CD4-positive, alpha-beta T cell treated with Interleukin-12 subunit alpha and Interleukin-12 subunit beta, for 1 hour (primary cell): ENCODE results near the gene TSPAN31.
A peak's percentile ranks its signal among the peaks of the same experiment; 100 is the strongest.

Experiments
- DNase-seq: peaks from one replicate; pipeline ENCODE4 v3.0.0-alpha.2; 2020

TSPAN31 gene

DNA sequence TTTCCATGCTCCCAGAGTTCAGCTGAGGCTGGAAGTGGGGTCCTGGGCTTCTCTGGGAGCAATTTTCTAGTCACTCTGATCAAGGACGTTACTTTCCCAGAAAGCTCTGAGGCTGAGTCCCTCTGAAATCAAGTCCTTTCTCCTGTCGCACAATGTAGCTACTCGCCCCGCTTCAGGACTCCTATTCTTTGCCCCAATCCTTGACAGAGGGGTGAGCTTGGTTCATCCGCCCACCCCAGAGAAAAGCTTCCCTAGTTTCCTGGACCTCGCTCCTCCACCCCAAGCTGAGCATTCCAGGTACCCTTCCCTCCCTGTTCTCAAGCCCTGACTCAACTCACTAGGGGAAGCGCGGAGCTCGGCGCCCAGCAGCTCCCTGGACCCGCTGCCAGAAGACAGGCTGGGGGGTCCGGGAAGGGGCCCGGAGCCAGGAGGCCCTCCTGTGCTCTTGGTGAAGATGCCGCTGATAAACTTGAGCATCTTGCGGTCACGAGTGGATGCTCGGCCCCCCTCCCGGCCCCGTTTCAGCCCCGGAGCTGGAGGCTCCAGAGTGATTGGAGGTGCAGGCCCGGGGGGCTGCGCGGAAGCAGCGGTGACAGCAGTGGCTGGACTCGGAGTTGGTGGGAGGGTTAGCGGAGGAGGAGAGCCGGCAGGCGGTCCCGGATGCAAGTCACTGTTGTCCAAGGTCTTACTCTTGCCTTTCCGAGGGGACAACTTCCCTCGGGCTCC lies 7.9 kb upstream of the TSPAN31 start:
- DNase-seq: no peak

DNA sequence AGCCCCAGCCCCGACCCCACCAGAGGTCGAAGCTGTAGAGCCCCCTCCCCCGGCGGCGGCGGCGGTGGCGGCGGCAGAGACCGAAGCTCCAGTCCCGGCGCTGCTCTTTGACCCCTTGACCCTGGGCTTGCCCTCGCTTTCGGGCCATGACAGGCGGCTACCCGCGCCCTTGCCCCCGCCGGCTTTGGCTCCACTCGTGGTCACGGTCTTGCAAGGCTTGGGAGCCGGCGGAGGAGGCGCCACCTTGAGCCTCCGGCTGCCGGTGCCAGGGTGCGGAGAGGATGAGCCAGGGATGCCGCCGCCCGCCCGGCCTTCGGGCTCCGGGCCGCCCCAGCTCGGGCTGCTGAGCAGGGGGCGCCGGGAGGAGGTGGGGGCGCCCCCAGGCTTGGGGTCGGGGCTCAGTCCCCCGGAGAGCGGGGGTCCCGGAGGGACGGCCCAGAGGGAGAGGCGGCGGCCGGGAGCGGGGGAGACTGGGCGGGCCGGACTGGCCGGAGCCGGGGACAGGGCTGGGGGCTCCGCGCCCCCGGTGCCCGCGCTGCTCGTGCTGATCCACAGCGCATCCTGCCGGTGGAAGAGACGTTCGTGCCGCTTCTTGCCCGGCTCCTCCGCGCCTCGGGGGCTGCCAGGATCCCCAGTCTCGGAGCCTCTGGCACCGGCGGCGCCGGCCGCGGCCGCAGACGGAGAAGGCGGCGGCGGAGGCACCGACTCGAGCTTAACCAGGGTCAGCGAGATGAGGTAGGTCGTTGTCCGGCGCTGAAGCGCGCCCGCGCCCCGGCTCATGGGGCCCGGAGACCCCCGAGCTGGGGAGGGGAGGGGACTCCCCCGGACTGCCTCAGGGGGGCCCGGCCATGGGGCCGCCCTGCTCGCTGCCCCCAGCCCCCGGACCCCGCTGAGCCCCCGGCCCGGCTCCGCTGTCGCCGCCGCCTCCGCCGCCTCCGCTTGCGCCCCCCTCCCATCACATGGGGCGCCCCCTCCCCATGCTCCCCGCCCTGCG lies 7.1 kb upstream of the TSPAN31 start:
- no peak for DNase-seq

DNA sequence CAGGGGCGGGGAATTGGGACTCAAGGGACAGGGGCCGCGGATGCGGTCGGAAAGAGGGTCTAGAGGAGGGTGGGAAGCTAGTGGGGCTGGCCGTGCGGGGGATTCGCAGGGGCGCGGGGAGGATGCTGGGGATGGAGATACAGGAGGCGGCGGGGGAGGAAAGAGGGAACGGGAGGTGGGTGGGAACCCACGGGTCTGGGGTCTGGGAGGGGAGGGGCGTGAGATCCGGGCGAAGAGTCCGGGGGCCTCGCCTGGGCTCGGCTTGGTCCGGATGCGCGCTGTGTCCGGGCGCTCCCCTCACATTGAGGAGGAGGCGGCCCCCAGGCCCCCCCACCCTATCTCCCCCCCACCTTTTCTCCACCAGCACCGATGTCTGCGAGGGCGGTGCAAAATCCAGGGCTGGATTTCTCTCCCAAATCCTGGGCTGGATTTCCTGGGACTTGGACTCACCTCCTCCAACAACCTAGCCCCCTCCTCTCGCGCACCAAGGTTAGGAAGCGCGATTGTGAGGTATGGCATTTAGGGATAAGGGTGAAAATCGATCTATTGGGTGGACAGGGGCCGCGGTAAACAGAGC lies 6.1 kb upstream of the TSPAN31 start, which contains the start of gene AGAP2:
TSS of gene AGAP2 (minus strand) at position 82 of the 577 bp plus-strand sequence. CDS start 496 bp downstream, outside the sequence.
- DNase-seq: no peak

DNA sequence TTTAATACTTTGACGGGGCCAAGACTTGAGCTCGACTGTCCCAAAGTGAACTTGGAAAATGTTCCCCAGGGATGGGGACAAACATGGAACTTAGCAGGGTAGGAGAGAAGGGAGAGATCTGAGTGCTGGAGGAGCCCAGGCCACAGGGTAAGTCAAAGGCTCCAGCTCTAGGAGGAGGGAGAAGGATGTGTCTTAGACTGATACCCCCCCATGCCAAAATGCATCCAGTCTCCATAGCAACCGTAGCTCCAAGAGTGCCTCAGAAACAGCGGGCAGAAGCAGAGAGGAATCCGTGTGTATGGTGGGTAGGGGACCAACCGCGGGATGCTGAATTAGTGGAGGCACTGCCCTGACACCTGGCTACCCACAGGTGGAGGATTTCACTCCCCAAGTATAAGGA lies 5.5 kb upstream of the TSPAN31 start:
- no peak for DNase-seq

DNA sequence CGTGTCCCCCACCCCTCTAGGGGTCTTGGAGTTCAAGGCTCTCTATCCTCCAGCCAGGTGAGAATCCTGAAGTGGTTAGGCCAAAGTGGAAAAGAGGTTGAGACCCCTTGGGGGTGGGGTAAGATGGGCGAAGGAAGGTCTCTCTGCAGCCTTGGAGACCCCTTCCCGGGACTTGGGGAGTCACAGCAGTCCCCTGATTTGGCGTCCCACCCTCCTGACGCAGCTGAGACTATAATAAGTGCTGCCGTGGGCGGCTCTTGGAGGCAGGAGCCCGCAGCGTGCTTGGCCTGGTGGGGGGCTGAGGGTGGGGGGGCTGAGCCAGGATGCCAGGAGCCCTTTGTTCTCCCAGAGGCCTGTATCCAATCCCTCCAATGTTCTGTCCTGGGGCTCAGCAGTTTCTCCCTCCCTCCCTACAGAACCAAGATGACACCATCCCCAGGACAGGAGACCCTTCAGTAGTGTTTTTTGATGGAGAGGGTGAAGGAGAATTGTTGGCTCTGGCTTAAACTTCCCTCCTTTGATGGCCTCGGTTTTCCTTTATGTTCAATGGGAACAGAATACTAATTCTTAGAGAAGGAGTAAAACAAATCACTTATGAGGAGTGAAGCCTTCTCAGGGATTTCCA lies 4.8 kb upstream of the TSPAN31 start:
- DNase-seq: no peak

DNA sequence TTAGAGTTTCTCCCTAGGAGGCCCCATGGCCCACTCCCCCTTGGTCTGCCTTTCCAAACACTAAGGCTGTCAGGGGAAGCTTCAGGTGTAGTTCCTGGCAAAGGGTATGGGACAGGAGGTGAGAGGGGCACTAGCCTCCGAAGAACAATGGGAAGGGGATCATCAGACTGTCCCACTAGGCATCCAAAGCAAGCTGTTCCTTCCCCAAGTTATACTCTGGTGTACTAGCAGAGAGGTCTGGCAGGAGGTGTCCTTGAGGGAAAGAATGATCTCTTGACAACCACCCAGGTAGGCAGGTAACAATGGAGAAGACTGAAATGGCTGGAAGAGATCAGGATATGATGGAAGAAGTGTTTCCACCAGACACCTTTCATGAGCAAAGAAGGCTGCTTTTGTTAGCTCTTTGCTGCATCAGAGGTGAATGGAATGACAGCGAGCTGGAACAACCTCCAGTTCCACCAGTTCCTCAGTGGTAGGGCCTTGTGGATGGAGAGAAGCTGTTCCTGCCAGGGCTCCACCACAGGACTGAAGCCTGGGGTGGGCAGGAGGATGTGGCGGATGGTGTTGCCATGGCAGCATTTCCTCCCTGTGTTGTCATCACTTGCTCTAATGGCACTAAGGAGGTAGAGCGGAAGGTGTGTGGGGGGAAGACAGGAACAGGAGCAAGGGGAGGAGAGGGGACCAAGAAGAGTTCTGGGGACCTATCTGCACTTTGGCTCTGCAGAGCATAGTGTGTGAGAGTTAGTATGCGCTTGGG lies 4.0 kb upstream of the TSPAN31 start:
- DNase-seq: peak; percentile 89

DNA sequence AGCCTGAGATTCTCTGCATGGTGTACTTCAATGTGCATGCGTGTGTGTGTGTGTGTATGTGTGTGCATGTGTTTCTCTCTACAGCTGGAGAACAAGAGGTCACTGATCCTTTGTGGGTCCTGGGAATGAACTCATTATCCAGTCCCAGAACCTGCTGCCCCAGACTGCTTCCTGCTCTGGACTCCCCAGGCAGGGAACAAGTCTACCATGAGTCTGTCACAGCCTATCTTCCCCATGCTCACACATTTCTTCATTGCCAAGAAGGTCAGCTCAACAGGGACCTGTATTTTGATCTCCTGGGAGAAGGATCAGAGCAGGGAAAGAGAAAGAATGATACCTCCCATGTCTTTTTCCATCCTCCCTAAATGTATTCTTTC lies 3.4 kb upstream of the TSPAN31 start:
- DNase-seq: no peak

DNA sequence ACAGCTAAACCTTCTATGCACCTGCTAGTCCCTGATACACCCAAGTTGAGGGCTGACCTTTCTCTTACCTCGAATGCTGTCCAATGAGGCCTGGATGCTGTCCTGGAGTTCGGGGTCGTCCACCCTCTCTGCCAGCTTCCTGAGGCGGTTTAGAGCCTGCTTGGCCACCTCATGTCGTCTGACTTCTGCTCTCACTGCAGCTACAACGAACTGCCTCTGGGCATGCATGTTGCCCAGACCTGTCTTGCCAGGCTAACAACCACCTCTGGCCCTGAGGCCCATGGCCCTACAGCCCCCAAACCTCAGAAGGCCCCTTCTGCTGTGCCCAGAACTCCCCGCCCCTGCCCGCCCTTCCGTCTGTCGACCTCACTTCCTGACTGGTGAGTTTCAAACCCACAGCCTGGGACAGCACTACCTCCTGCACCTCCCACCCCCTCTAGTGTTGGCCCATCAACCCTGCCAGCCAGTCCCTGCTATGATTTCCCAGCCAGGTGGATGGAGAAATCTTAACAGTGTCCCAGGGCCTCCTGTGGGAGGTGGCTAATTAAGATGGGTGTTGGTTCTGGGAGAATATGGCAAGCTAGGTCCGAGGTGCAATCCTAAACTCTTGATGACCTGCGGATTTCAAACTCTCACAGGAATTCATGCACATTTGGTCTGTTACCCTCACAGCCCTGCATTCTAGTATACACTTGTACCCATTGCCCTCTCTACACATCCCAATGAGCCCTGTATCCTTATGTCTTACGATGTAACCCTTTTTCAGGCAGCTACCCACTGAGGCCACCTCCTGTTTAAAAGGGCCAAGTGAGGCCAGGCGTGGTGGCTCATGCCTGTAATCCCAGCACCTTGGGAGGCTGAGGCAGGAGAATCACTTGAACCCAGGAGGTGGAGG lies 2.7 kb upstream of the TSPAN31 start:
- peak; percentile 88 for DNase-seq

DNA sequence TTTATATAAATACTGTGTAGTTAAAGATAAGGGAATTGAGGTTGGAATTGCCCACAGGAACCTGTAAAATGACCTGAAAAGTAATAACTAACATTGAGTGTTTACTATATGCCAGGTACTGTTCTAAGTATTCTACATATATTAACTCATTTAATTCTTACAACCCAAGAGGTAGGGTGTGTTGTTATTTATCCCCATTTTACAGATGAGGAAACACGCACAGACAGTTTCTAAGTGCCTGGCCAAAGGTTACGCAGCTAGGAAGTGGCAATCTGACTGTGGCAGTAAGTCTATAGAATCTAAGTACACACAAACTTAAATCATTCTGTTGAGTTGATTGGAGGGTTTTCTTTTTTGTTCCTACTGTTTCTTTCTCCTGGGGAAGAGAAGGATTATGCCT lies 1.1 kb upstream of the TSPAN31 start:
- DNase-seq: no peak

DNA sequence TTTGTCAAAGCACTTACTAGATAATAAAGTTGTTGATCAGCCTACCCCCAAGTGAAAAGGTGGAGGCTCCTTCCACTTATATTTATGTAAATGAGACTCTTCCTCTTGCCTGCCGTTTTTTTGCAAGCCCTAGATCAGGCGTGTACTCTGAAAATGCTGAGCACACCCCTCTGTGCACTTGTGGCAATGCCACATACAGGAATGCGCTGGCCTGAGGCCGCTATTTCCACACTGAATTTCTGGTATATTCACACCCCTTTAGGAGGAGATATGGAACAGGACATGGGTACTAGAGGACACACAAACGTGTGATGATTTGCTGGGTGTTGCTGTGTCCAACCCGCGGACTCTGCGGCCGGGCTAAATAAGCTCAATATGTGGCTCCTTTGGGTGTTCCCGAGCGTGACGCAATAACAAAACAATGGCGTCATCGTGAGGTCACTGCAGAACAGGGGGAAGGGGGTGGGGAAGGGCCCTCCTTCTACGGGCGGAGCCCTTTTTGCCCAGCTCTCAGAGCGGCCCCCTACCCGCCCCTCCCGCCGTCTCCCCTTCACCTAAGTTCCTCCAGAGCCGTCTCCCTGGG lies 554 bp upstream of the TSPAN31 start:
- peak; percentile 85 for DNase-seq

DNA sequence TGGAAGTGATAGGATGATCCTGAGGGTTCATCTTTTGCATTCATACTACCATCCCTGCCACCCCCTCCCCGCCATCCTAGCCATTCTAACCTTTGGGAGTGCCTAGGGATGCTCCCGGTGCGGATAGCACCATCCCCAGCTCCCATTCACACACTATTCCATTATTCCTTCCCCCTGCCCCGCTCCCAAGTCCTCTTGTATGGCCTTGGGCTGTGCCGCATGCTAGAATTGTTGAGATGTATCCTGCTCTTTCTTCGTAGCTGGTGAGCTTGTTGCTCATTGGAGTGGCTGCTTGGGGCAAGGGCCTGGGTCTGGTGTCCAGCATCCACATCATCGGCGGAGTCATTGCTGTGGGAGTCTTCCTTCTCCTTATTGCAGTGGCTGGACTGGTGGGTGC lies 644 bp downstream of the TSPAN31 start:
- no peak for DNase-seq

DNA sequence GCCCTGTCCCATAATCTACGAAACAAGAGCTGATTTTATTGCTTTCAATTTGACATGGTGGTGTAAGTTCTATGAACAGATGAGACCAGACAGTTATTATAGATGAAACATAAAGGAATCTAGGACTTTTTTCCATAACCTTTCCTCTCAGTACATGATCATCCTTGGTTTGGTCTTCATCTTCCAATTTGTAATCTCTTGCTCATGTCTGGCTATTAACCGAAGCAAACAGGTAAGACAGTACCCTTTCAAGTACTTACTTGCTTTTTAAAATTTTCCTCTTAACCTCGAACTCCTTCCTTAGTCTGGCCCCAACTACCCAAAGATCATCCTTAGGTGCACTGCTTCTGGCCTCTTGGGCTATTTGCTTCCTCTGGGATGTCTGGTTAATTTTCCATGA lies 1.2 kb downstream of the TSPAN31 start:
- DNase-seq: no peak

DNA sequence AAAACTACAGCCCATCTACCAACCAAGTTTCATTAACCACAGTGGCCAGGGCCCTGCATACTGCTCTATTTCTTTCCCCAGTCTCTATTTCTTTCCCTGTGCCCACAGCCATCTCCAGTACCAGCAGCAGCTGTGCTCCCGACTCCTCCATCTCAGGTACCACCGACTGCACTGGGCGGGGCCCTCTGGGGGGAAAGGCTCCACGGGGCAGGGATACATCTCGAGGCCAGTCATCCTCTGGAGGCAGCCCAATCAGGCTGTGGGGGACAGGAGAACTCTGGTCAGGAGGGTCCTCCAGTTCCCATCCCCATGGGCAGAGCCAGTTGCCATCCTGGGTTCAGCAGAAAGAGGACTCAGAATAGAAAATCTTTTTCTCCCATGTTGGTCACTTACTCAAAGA lies 4.2 kb downstream of the TSPAN31 start:
- no peak for DNase-seq

DNA sequence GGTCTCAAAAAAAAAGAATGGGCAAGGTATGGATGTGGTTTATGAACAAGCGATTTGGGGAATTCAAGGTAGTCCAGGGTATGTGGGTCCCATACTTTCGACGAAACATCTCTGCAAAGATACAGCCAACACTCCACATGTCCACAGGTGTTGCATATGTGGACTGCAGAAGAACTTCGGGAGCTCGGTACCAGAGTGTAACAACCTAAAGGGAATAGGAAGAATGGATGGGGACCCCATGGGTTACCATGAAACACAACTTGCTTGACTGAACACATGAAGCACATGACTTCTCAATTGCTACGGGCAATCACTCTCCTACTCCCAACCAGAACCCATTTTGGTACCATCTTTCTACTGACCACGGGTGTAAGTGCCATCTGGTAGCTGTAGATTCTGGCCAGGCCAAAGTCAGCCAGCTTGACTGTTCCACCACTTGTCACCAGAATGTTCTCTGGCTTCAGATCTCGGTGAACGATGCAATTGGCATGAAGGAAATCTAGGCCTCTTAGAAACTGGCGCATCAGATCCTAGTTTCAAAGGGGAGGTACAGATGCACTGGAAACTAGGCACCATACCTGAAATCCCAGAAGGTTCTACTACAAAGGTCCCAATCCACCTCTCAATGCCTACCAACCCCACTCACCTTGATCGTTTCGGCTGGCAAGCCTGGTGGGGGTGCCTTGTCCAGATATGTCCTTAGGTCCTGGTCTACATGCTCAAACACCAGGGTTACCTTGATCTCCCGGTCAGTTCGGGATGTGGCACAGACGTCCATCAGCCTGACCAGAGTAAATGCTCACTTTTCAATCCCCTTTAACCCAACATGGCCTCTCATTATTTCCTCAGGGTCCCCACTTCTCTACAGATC lies 6.0 kb downstream of the TSPAN31 start:
- no peak for DNase-seq

DNA sequence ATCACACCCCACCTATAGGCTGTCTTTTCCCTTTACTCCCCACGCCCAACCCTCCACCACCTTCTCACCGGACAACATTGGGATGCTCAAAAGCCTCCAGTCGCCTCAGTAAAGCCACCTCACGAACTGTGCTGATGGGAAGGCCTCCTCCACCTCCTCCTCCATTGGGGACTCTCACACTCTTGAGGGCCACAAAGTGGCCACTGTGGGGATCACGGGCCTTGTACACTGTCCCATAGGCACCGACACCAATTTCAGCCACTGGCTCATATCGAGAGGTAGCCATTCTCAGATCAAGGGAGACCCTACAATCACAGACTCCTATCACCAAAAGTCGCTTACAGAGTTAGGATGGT lies 6.6 kb downstream of the TSPAN31 start:
- DNase-seq: no peak

DNA sequence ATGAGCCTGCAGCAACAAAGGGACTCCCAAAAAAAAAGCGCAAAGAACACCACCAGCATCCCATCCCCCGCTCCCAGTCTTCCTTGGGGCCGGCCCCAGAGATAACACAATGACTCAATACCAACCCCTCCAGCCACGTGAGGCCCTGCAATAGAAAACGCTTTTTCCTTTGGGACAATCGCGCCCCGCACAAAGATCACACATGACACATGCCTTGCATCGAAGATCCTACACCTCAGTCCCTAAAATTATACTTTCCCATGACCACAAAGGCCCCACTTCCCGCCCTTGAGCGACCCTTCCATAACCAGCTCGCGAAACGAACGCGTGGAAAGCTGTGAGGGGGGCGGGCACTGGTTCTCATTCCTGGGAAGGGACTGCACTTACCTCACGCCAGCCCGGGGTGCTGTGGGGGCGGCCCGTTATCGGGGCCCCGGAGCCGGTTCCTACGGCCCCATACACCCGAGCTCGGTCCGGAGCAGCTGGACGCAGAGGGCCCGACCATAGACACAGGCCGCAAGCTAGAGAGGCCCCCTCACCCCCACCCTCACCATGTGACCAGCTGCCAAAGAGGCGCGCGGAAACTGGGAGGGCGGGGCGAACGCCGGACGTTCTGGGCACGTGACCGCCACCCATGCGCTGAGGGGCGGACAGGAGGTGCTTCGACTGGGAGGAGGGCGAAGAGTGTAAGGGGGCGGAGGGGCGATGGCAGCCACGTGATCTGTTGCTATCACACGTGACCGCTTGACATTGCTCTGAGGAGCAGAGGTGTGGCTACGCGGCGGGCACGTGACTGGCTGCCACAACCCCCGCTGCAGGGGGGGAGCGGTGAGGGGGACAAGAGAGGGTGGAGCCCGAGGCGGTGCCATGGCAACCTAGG lies 7.2 kb downstream of the TSPAN31 start, which contains the start of gene CDK4:
TSS of gene CDK4 (minus strand) at position 523 of the 880 bp plus-strand sequence. CDS start 593 bp downstream, outside the sequence.
- peak; percentile 100 for DNase-seq

DNA sequence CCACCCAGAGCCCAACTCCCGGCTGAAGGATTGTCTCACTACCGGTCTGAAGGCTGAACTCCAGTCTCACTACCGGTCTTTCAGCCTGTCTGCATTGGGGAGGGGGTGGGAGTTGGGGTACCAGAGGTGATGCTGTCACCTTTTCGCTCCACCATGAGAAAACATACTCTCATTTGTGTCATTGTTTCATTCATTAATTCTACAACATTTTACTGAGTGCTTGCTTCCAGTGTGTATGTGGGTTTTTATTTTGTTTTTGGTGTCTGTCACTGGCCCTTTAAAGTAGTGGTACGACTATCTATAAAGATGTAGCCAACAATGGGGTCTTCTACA lies 7.8 kb downstream of the TSPAN31 start:
- DNase-seq: no peak

DNA sequence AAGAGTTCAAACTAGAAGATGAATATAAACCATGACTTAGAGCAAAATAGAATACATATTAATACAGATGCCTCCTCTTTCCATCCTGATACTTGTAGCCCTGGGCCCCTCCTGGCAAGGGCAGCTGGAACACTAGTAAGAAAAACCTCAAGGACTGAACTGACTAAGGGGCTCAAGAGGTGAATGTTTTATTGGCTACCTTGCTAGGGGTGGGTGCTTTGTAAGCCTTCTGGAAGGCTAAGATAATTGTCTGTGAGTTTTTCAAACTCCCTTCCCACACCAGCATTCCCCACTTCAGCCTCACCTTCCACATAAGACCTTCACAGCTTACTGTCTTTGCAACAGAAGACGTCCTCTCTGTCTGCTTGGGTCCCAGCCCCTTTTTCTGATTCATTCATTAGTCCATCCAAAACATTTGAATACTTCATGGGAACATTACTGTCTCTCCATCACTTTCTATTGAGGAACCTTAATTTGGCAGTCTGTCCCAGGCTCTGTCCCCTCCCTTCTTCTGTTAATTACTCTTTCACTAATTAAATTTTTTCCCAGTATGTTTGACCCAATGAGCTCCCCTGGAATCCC lies 9.0 kb downstream of the TSPAN31 start:
- DNase-seq: no peak
